ENCODE results near the gene TENT4A. TPM values are rescaled to one million over a fixed set of nuclear protein-coding genes. Genes with fewer than 3 reads are reported as not detected.
A peak's percentile ranks its signal among the peaks of the same experiment; 100 is the strongest.

The TENT4A gene
- polyA plus RNA-seq, 1 experiment, result 4.0 TPM

GRCh38 chr5:6786786-6787495 is 73.7 kb downstream of the TENT4A start:
- ChIA-PET CTCF (no interaction called here), POLR2A (no interaction called here)
- H3K4me3 ChIP-seq (ENCODE audit: low read depth, low read length), result no peak overlapping the region
- TF ChIP-seq, protein P1, sequence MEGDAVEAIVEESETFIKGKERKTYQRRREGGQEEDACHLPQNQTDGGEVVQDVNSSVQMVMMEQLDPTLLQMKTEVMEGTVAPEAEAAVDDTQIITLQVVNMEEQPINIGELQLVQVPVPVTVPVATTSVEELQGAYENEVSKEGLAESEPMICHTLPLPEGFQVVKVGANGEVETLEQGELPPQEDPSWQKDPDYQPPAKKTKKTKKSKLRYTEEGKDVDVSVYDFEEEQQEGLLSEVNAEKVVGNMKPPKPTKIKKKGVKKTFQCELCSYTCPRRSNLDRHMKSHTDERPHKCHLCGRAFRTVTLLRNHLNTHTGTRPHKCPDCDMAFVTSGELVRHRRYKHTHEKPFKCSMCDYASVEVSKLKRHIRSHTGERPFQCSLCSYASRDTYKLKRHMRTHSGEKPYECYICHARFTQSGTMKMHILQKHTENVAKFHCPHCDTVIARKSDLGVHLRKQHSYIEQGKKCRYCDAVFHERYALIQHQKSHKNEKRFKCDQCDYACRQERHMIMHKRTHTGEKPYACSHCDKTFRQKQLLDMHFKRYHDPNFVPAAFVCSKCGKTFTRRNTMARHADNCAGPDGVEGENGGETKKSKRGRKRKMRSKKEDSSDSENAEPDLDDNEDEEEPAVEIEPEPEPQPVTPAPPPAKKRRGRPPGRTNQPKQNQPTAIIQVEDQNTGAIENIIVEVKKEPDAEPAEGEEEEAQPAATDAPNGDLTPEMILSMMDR (IDR thresholded peaks at IDR 0.05; ENCODE audit: low read depth, low read length), result no peak
- DNase-seq (ENCODE audit: low read depth, low spot score), result no peak
- no peaks in the 10 kb centered on the region for H3K27me3 ChIP-seq (ENCODE audit: control insufficient read depth, insufficient read depth, low read length)
- no peak overlapping the region for H3K27ac ChIP-seq (ENCODE audit: low read depth, low read length)
- no peaks in the 10 kb centered on the region for H3K9me3 ChIP-seq (ENCODE audit: control insufficient read depth, insufficient read depth, low read length)

DNA sequence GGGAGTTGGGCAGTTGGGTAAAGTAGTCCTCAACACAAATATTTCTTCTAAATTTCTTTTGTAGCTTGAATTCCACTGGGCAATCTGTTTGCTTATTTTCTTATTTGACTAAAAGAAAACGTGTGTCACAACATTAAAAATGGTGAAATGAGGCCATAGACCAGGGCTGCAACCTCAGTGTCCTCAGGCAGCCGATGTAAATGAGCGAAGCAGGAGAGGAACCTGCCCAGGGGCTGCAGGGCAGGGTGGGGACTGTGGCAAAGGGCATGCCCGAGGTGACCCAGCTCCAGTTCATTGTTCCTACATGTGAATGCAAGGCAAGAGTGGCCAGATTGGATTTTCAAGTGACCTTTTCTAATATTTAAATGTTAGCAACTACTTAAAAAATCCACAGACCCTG is 74.7 kb downstream of the TENT4A start:
- no peak for DNase-seq (ENCODE audit: low read depth, low spot score)
- ChIA-PET CTCF (interaction anchor here (0.7 kb wide), 1 partner anchor 14 kb away, joined by 3 read pairs; no protein-coding TSS in a partner anchor), POLR2A (no interaction called here)
- Histone ChIP-seq H3K27ac (ENCODE audit: low read depth, low read length) (no peak overlapping the region), H3K4me3 (ENCODE audit: low read depth, low read length) (no peak overlapping the region), H3K9me3 (ENCODE audit: control insufficient read depth, insufficient read depth, low read length) (no peaks in the 10 kb centered on the region), H3K27me3 (ENCODE audit: control insufficient read depth, insufficient read depth, low read length) (no peaks in the 10 kb centered on the region)
- TF ChIP-seq, protein P1 (IDR thresholded peaks at IDR 0.05; ENCODE audit: low read depth, low read length), result no peak

GRCh38 chr5:6788439-6788838 is 75.2 kb downstream of the TENT4A start:
- POLR2A ChIA-PET, result no interaction called here
- no peak for DNase-seq (ENCODE audit: low read depth, low spot score)
- CTCF ChIA-PET, result no interaction called here
- no peaks in the 10 kb centered on the region for H3K9me3 ChIP-seq (ENCODE audit: control insufficient read depth, insufficient read depth, low read length)
- no peak overlapping the region for H3K4me3 ChIP-seq (ENCODE audit: low read depth, low read length)
- no peaks in the 10 kb centered on the region for H3K27me3 ChIP-seq (ENCODE audit: control insufficient read depth, insufficient read depth, low read length)
- H3K27ac ChIP-seq (ENCODE audit: low read depth, low read length), result no peak overlapping the region
- TF ChIP-seq, protein P1 (IDR thresholded peaks at IDR 0.05; ENCODE audit: low read depth, low read length), result no peak

DNA sequence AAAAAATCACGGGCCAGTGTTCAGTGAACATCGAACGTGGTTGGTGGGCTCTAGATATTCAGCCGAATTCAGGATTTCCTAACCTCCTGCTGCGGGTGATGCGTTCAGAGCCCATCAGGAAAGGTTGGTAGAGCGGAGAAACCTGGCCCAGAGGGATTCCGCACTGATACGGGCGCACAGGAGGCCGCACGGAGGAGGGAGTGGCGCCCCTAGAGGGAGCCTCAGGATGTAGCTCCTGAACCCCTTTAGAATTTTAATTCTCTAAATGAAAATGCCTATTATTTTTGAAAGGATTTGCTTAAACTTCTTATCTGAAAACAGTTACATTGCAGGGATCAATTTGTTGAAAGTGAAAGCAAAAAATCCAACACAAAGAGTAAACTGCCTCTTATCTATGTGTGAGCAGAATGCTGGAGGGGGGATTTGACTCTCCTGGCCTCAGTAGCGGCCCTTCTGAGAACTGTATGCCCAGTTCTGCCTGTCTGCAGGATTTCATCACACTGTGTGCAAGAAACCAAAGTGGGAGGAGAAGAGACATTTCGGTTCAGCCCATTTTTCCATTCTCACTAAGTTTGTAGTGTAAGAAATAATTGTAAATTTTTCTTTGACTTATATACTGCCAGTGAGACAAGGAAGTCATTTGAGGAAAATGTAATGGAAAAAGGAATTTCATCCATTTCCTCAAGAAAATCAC is 75.9 kb downstream of the TENT4A start:
- no peak for DNase-seq (ENCODE audit: low read depth, low spot score)
- H3K4me3 ChIP-seq (ENCODE audit: low read depth, low read length), result no peak overlapping the region
- POLR2A ChIA-PET, result no interaction called here
- no peak overlapping the region for H3K27ac ChIP-seq (ENCODE audit: low read depth, low read length)
- no peaks in the 10 kb centered on the region for H3K27me3 ChIP-seq (ENCODE audit: control insufficient read depth, insufficient read depth, low read length)
- TF ChIP-seq, protein P1 (IDR thresholded peaks at IDR 0.05; ENCODE audit: low read depth, low read length), result 0 out of 2 replicates have a peak, but pooled peaks have one; percentile 25
- CTCF ChIA-PET, result interaction anchor here (1.1 kb wide), 1 partner anchor 8 kb away, joined by 4 read pairs; no protein-coding TSS in a partner anchor
- H3K9me3 ChIP-seq (ENCODE audit: control insufficient read depth, insufficient read depth, low read length), result no peaks in the 10 kb centered on the region

GRCh38 chr5:6790346-6790865 is 77.2 kb downstream of the TENT4A start:
- ChIA-PET POLR2A (no interaction called here), CTCF (no interaction called here)
- TF ChIP-seq, protein P1 (IDR thresholded peaks at IDR 0.05; ENCODE audit: low read depth, low read length), result no peak
- no peak for DNase-seq (ENCODE audit: low read depth, low spot score)
- no peaks in the 10 kb centered on the region for H3K9me3 ChIP-seq (ENCODE audit: control insufficient read depth, insufficient read depth, low read length)
- no peak overlapping the region for H3K27ac ChIP-seq (ENCODE audit: low read depth, low read length)
- H3K4me3 ChIP-seq (ENCODE audit: low read depth, low read length), result no peak overlapping the region
- H3K27me3 ChIP-seq (ENCODE audit: control insufficient read depth, insufficient read depth, low read length), result no peaks in the 10 kb centered on the region
